ENCODE results near the gene COL10A1.

COL10A1 gene

DNA sequence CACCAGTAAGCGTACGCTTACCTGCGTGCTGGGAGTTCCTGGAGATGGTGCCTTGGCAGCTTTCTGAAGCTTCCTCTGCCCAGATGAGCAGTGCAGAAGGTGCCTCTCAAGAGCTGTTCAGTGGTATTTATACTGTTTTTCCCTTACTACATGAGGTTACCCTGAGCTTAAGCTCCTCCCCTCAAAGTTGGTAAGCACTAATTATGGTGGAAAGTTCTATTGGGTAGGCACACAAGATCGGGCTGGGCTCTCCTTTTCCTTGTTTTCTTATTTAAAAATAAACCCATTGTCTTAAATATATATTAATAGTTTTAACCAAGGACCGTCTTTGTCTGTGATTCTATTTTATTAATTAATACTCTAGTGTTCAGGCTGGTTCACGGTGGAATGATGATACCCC is at the start of gene COL10A1:
TSS of gene COL10A1 (minus strand) at position 101 of the 400 bp plus-strand sequence. CDS start 640 bp downstream, outside the sequence.
- in situ Hi-C loops (cut with MboI; ENCODE audit: low sequenced_read_pairs), result no loop called here

DNA sequence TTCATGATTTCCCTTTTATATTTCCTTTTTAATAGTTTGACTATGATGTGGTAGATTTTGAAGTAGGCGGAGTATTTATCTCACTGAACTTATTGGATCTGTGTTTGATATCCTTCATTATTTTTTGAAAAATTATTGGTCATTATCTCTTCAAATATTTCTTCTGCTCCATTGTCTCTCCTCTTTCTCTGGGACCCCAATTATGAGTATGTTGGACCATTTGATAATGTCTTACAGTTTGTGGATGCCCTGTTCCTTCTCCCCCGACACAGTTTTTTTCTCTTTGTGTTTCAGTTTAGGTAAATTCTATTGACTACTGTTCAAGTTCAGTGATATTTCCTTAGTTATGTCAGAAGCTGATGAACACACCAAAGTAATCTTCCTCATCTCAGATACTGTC is 49.4 kb upstream of the COL10A1 start:
- in situ Hi-C loops (cut with MboI; ENCODE audit: low sequenced_read_pairs), result no loop called here

DNA sequence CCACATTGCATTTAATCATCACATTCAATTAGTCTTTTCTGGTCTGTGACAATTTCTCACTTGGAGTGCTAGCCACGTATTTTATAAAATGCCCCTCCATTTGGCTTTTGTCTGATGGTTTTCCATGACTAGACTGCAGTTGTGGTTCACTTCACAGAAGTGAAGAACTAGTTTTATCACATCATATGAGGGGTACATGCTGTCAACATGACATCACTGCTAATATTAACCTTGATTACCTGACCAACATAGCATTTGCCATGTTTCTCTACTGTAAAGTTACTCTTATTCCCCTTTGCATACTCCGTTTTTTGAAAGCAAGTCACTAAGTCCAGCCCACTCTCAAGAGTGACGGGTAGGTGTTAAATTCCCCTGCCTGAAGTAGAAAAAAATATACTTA is 48.0 kb upstream of the COL10A1 start:
- in situ Hi-C loops (cut with MboI; ENCODE audit: low sequenced_read_pairs), result no loop called here

DNA sequence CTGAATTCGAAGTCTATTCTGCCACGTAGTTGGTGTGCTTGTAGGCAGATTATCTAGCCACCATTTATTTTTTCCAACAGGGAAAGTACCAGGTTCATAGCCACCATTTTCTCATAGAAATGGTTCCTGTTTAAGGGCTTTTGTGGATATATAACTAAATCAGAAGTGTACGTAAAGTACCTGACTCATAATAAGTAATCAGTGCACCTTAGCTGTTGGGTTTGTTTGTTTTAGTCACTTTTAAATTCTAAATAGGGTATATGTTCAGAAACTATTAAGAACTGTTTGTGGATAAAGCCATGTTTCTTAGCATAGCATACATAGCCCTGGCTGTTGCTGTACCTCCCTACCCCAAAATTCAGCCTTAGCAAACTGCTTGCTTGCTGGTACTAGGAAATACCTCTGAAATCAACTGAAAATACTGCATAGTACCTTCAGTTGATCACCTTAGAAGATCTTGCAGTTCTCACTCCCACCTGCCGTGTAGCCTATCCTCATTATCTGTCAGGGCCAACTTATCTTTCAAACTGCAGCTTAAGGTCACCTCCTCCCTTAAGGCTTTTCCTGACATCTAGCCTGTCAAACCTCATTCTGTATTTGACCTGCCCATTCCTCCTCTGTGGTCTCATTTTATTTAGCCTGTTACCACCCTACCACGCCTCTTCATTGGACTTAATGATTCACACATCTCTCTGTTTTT is 44.6 kb upstream of the COL10A1 start:
- in situ Hi-C loops (cut with MboI; ENCODE audit: low sequenced_read_pairs), result no loop called here

DNA sequence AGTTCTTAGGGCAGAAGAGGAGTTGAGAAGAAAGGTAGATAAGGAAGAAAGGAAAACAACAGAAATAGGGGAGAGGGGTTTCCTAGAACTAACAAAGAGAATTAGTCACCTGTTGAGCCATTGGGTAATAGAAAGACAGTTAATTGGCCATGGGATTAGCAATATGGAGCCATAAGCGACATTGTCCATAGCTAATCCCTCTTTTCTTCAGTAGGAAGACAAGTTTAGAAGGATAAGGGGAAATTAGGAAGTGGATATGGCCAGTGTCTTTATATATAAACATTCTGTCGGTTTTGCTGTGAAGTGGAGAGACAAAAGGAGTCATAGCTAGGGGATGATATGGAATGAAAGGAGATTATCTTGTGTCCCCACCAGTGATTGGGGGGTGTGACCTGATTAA is 43.9 kb upstream of the COL10A1 start:
- in situ Hi-C loops (cut with MboI; ENCODE audit: low sequenced_read_pairs), result no loop called here

DNA sequence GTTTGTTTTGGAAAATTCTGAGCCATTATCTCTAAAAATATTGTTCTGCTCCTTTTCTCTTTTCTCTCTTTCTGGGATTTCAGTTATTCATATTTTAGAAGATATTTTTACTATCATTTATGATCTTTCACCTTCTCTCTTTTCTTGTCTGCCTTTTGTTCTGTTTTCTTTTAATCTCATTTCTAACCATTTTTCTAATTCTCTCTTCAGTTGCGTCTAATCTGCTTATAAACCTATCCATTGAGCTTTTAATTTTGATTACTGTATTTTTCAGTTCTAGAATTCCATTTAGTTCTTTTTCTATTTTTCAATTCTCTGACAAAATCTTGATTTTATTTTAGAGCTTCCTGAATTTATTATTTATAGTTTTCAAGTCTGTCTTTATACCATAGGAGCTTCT is 42.2 kb upstream of the COL10A1 start:
- in situ Hi-C loops (cut with MboI; ENCODE audit: low sequenced_read_pairs), result no loop called here

DNA sequence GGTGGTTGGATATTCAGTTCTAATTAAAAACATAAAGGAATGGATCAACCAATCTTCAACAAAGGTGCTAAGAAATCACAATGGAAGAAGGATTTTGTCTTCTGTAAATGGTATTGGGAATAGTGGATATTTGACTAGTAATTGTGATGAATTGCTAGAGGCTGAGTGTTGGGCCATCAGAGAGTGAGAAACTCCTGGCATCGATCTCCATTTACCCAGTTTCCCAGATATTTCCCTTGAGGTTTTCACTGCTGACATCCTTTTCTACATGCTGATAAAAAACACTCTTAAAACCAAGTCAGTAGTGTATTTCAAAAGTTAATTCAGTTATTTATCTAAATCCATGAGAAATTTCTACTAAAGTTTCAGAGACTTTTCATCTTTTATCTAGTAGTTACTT is 40.4 kb upstream of the COL10A1 start:
- in situ Hi-C loops (cut with MboI; ENCODE audit: low sequenced_read_pairs), result no loop called here

DNA sequence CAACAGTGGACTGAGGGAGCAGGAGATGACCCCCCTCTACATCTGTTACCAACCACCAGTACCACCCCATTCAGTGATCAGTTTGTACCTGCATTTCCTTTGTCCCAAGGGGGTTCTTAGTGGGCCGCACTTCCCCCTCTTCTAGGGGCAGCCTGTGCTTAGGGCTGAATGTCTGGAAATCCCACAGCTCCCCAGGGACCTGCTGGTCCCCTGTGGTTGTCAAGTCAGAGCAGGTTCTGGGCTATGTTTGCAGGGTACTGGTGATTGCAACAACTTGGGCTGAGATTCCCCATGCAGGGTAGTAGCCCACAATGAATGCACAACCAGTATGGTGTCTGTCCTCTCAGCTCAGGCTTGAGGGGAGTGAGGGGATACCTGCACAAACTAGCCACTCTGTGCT is 39.7 kb upstream of the COL10A1 start:
- in situ Hi-C loops (cut with MboI; ENCODE audit: low sequenced_read_pairs), result no loop called here

DNA sequence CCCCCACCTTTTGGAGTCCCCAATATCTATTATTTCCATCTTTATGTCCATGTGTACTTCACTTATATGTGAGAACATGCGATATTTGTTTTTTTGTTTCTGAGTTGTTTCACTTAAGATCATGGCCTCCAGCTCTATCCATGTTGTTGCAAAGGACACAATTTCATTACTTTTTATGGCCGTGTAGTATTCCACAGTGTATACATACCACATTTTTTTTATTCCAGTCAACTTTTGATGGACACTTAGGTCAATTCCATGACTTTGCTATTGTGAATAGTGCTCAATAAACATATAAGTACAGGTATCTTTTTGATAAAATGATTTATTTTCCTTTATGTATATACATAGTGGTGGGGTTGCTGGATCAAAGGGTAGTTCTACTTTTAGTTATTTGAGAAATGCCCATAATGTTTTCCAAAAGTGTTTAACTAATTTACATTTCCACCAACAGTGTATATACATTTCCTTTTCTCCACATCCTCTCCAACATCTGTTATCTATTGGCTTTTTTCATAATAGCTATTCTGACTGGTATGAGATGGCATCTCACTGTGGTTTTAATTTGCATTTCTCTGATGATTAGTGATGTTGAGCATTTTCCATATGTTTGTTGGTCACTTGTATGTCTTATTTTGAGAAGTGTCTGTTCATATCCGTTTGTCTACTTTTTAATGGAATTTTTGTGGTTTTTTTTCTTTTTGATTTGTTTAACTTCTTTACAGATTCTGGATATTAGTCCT is 34.0 kb upstream of the COL10A1 start:
- in situ Hi-C loops (cut with MboI; ENCODE audit: low sequenced_read_pairs), result no loop called here

DNA sequence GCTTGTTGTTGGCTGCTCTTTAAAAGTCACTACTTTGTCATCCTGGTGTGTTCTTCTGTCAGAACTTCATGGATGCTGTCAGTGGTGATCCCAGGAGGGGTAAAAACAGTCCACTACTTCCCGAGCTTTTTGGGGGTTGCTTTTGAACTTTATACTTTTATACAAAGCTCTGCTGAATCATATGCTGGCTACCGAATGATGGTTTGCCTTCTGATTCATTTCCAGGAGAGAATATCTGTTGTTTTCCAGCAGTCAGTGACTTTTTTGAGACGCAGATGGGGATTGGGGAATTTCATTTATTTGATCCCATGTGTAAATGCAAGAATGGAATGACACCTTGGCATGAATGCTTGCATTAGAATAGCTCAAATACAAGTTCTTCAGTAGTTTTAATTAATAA is 32.7 kb upstream of the COL10A1 start:
- in situ Hi-C loops (cut with MboI; ENCODE audit: low sequenced_read_pairs), result no loop called here

DNA sequence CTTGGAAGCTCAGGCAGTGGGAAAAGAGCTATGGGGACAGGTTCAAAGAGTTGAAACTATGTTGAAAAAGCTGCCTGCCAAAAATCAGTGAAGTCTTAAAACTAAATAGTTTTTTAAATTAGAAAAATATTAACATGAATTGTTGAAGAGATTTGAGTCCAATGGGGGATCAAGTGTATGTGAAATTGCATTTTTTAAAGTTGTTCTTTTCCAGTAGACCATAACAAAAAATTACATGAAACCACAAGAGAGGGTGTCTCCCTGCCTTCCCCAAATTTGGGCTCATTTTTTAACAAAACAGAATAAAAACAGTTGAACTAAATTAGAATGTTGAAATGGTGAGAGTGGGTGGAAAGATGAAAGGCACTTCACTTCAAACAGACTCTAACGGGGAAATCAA is 31.5 kb upstream of the COL10A1 start:
- in situ Hi-C loops (cut with MboI; ENCODE audit: low sequenced_read_pairs), result no loop called here

DNA sequence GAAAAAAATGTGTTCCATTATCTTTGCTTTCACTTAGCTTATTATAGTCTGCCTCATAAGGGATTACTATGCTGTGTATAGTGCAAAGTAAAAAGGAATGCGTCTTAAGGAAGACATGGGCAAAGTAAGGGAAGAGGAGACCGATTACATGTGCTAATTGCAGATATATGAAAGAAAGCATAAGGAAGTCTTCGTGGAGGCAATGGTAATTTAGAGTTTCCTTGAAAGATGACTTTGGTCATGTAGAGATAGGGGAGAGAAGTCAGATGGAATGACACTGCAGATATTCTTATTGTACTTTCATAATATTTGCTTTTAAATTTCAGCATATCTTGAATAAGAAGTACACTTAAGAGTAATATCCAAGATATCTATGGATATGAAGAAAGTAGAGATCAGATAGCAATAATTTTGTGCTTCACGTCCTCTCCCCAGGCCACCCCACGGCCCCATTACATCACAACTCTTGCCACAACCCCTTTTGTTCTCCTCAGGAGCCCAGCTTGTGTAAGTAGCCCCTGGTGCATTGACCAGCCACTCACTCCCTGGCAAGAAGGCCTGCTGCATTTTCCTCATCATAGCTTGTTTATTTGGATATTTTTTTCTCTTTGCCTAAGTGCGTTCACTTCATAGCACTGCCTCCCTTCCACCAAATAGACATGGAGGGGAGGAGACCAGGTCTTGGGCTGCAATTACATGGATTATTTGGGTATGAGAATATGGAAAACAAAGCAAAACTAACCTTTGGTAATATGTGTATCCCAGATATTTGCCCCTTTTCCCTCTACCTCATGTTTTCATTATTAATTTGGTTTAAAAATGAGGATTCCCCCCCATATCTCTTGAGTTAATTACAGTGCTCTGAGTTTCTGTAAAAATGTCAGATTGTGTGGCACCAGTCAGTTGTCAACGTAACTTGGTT is 30.7 kb upstream of the COL10A1 start:
- in situ Hi-C loops (cut with MboI; ENCODE audit: low sequenced_read_pairs), result no loop called here

DNA sequence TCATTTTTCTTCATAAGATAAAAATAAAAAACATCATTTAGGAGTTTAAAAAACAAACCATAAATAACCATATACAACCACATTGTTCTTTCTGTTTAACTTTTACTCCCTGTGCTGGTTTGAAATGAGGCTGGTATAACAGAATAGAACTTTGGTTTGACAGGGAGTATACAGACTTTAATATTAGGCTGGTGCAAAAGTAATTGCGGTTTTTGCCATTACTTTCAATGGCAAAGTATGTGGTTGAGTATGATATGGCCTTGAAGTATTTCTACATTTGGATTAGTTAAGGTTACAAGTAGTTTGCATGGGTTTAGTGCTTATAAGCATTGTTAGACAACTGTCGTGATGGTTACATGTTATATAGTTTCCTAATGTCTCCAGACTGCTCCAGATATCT is 29.0 kb upstream of the COL10A1 start:
- in situ Hi-C loops (cut with MboI; ENCODE audit: low sequenced_read_pairs), result no loop called here

DNA sequence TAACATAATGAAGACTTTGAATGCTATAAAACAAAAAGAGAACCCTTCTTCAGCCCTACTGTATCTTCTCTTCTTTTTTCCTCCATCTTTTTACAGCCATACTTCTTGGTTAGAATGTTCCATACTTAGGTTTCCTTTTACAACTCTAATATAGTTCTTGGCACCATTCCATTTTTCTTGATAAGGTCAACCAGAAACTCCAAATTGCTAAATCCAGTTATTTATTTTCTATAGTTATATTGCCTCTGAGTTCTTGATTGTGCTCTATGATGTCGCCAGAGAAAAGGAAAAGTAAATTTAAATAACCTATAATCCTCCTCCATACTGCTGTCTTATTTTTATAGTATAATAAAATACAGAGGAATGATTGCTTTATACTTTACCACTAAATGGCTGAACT is 26.7 kb upstream of the COL10A1 start:
- in situ Hi-C loops (cut with MboI; ENCODE audit: low sequenced_read_pairs), result no loop called here

DNA sequence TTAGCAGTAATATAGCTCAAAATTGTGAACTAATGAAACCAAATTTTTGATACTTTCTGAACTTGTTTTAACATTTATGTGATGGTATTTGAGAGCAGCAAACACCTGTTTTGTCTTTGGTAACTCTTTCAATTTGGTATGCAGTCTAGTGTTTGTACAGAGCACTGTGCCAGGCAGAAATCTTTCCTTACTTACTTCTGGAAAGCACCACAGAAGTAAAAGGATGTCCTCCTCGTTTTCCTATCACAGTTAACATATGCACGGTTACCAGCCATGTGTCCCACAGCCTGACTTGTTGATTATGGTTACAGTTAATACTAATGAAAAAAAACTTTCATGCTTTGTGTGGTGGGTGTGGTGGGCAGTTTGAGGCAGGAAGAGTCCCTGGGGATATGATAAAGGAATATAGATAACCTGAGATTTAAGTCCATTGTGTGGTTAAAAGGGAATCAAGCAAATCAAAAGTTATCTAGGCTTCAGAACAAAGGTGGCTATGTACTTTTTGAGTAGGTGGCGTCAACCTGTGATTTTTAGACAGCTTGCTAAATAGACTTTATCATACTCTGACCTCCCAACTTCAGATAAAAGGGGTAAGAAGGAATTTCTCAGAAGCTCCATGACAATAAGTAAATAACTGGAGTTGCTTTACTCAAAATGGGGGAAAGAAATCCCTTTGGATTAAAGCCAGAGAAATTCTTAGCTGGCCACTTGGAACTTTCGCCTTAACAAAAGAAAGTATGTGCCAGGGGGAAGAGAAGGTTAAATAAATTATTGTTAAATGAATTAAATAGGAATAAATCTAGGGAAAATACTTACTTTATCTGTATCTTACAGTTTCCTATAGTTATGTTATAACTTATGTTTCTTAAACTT is 20.1 kb upstream of the COL10A1 start:
- in situ Hi-C loops (cut with MboI; ENCODE audit: low sequenced_read_pairs), result no loop called here

DNA sequence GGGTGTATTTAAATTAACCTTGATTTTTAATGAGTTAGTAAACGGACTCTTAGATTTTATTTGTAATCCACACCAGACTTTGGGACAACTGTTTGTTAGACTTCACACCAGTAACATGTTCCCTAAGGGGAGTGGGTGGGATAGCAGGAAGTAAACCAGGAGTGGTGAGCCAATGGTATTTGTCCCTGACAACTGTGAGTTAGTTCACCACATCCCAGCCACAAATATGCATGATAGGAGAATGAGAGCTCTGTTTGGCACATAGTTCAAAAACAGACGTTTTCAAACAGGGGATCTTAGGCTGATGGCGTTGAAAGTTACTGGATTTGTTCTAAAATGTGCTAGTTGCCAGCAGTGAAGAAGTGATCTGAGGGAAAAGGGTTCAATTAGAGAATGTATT is 18.7 kb upstream of the COL10A1 start:
- in situ Hi-C loops (cut with MboI; ENCODE audit: low sequenced_read_pairs), result no loop called here

DNA sequence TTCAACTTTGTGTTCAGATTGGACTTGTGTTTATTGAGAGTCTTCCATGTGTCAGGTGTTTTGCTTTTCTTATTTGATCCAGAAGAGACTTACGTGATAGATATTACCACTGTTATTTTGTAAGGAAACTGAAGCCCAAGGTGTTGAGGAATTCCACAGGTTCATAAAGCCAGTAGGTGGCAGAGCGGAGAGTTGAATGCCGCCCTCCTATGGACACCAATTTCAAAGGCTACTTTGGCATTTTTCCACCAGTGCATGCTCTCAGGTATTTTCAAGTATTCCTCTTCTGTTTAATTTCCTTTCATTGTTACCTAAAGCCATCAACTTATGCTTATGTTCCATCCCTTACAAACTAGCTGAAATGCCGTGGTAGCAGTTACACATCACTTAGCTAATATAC is 14.0 kb upstream of the COL10A1 start:
- in situ Hi-C loops (cut with MboI; ENCODE audit: low sequenced_read_pairs), result no loop called here

DNA sequence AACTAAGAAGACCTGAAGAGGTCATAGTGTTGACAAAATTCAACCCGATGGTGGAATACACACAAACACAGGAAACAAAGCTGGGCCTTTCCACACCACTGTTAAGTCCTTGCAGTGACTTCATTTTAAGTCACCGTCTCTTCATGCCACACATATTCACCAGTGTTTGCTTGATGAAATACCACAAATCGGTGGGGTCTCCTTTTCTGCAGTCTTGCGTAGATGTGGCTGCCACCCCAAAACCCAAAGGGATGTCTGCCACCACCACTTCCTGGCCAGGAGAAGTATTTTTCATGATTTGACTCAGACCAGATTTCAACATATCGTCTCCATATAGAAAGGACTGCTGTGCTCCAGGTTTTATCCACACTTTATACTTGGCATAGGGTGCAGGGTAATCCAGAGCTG is 11.0 kb upstream of the COL10A1 start:
- in situ Hi-C loops (cut with MboI; ENCODE audit: low sequenced_read_pairs), result no loop called here

DNA sequence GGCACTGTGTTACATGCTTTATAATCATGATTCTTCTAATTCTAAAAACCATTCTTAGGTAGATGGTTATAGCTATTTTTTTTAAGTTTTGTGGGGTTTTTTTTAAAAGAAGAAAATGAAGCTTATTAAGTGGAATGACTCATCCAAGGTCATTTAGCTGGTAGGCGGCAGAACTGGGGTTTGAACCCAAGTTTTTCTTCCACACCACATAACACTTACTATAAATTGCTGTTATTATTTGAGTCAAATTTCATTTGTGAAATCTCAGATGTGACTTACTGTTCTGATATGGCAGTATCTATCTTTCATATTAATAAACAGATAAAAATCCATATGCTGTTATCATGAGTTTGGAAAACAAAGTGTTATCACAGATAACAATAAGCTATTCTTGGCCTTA is 10.4 kb upstream of the COL10A1 start:
- in situ Hi-C loops (cut with MboI; ENCODE audit: low sequenced_read_pairs), result no loop called here

DNA sequence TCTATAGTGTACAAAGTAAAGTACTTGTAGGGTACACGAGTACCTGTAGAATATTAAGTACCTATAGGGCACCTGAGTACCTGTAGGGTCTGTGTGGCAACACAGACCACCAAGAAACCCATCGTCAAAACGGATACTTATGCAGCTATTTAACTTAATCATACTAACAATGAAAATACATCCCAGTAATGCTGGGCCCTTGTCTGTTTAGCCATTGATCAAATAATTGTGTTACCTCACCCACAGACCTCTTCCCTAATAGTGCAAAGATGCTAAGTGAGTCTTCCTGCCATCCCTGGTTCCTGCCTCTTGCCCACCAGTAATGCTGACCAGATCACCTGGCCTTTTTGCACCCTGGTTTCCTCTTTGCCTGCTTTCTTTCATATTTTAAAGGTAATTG is 7.5 kb upstream of the COL10A1 start:
- in situ Hi-C loops (cut with MboI; ENCODE audit: low sequenced_read_pairs), result no loop called here
